Measurements from ENCODE around the gene RIMS3.

DNA sequence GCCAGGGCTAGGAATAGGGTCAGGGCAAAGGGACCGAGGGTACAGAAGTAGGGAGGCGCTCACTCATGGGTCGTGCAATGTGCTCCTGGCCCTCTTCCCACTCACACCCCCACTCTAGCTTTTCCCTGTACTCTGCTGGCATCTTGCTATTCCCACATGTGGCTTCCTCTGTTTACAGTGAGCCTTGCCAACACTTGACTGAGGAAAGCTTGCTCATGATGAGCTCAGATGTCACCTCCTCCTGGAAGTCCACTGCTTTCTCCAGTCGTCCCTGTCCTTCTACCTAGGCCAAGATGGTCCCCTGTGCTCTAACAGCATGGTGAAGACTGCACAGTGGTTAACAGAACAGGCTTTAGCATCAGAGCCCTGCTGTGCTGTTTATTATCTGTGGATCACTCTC is 8.0 kb upstream of the RIMS3 start:
- TF ChIP-seq CTCF (IDR thresholded peaks at IDR 0.05; ENCODE audit: low read length) (no peak), EZH2 (optimal IDR thresholded peaks at IDR 0.05; ENCODE audit: low read depth, low read length) (no peak), EZH2phosphoT487 (IDR thresholded peaks at IDR 0.05; ENCODE audit: low read length) (no peak)
